Hematopoietic multipotent progenitor cell treated with erythropoietin and hydrocortisone succinate and interleukin-3 and kit ligand, for 4 days (in vitro differentiated cells): ENCODE measurements around the gene TRIM67.

Experiments used
- DNase-seq: peaks from one replicate; pipeline ENCODE4 v3.0.0-alpha.2; 2015

The TRIM67 gene

DNA sequence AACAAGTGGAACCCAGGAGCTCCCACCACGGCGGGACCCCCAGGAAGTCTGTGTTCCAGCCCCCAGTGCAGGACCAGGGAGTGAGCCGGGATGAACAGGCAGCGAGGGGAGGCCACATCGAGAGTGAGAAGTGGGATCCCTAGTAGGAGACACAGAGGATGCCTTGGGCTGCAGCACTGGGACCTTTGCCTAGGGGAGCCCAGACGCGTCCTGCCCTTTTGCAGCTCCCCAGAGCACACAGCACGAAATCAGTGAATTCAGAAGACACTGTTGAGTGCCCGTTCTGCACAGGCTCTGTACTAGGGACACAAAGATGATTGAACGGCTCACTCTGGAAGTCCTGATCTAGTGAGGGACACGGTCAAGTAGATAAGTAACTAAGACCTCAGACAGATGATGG lies 23.5 kb downstream of the TRIM67 start:
- DNase-seq: no peak

- DNase-seq: no peak
Measured at GRCh38 chr1:231186356-231187115, 24.7 kb downstream of the TRIM67 start.

GRCh38 chr1:231187571-231187970 lies 25.7 kb downstream of the TRIM67 start:
- no peak for DNase-seq

GRCh38 chr1:231188072-231188471 lies 26.2 kb downstream of the TRIM67 start:
- DNase-seq: no peak

- no peak for DNase-seq
Measured at GRCh38 chr1:231188768-231189167, 26.9 kb downstream of the TRIM67 start.

GRCh38 chr1:231189683-231190270 lies 27.9 kb downstream of the TRIM67 start:
- DNase-seq: no peak

DNA sequence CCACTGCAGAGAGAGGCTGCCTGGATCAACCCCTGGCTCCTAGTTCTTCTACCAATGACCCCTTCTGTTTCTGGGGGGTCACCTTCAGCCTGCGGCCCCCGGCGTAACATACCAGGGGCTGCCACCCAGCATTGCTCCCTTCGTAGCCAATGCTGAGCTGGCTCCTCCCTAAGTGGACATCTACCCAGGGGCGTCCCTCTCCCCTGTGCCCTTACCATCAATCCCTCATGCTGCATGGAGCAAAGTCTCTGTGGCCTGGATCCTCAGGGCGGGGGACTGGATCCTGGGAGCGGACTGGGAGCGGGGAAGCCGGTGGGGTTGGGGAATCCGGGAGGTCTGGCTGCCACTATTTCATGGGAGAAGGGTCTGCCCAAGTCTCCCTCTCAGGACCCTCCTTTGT lies 28.6 kb downstream of the TRIM67 start:
- DNase-seq: no peak

DNA sequence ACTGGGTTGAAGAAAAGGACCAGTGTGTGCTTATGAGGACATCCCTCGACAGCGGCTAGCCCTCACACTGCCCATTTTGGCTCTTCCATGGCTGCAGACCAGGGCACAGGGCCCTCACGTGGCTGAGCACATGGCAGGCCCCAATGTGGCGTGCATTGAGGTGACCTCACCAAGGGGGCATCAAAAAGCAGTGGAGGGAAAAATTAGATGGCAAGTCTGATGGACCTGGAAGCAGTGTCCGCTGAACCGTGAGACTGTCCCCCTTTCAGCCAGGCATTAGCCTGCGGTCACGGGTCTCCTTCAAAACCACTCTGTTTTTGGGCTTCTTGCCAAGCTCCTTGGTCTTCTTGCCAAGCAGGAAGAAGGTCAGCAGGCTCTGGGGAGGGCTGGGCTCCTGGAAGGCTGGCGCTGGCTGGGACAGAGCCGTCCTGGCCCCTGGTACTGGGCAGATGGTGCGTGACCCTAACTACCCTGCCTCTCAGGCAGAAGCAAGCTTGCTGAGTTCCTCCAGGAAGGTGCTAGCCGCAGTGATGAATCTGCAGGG lies 30.8 kb downstream of the TRIM67 start:
- peak; percentile 9 for DNase-seq

GRCh38 chr1:231193710-231194340 lies 32.0 kb downstream of the TRIM67 start:
- no peak for DNase-seq

GRCh38 chr1:231194476-231194842 lies 32.6 kb downstream of the TRIM67 start:
- DNase-seq: no peak

DNA sequence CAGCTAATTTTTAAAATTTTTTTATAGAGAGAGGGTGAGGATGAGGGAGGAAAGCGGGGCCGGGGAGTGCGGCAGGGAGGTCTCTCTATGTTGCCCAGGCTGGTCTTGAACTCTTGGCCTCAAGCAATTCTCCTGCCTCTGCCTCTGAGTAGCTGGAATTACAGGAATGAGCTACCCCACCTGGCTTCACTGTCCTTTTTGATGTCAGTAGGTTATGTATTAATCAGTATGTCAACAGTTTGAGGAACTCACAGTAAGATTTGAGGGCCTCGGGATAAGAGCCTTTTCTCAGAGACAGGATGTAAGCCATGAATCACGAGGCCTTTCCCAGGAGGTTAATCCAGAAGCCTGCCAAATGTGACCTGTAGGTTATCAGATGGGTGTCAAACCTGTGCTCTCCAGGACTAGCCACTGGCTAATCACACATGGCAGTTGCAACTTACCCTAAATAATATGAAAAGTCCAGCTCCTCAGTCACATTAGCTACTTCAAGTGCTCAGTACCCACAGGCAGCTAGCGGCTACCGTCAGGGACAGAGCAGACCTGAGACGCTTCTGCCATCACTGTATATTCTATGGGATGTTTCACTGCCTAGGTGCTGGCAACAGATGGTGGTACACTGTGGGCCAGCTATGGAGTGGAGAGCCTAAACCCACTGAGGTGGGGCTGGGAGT lies 33.1 kb downstream of the TRIM67 start:
- no peak for DNase-seq

GRCh38 chr1:231196307-231196706 lies 34.4 kb downstream of the TRIM67 start:
- no peak for DNase-seq

DNA sequence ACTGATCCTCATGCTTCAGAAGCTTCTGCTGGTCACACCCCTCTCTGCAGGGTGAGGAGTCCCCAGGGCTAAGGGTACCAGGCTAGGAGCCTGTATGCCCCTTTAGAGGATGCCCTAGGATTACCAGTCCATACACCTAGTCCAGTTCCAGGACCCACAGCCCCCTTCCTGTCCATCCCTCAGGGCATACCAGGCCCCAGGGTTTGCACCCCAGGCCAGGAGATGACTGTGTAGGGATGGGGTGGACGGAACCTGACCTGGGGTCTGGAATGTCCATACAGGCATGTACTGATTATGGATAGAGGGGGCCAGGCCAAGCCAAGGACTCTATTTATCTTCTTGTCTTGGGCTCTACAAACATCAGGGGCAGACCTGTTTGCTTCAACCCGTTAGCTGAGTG lies 34.9 kb downstream of the TRIM67 start:
- DNase-seq: no peak

- DNase-seq: no peak
Measured at GRCh38 chr1:231199868-231200267, 38.0 kb downstream of the TRIM67 start.

DNA sequence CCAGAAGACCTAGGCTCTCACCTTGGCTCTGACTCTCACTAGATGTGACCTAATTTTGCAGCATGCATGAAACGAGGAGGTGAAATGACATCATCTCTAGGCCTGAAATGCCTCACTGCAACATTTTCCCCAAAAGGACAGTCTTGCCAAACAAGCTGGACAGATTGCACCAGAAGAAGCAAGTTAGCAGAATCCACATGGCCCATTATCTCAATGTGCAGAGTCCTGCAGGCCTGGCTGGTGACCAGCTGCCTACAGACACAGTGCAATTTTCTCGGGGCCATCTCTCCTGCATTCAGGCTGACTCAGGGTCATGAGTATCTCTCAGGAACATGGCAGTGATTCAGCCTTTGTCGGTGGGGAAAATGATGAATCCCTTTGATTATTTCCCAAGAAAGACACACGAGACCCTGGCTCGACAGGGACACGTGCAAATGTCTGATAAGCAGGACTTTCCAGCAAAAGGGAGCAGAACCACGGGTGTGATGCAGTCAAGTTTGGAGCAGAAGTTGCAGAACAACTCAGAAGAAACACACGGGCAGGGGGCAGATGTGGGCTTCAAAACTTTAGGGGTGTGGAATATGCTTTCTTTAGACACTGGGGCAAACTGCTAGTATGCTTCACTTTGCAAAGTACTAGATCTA lies 38.7 kb downstream of the TRIM67 start:
- DNase-seq: no peak

GRCh38 chr1:231201375-231201978 lies 39.6 kb downstream of the TRIM67 start:
- no peak for DNase-seq

GRCh38 chr1:231201979-231202633 lies 40.2 kb downstream of the TRIM67 start:
- DNase-seq: peak; percentile 10

- no peak for DNase-seq
Measured at GRCh38 chr1:231203259-231204057, 41.6 kb downstream of the TRIM67 start.

- DNase-seq: peak; percentile 18
Measured at GRCh38 chr1:231206856-231207255, 45.0 kb downstream of the TRIM67 start.

DNA sequence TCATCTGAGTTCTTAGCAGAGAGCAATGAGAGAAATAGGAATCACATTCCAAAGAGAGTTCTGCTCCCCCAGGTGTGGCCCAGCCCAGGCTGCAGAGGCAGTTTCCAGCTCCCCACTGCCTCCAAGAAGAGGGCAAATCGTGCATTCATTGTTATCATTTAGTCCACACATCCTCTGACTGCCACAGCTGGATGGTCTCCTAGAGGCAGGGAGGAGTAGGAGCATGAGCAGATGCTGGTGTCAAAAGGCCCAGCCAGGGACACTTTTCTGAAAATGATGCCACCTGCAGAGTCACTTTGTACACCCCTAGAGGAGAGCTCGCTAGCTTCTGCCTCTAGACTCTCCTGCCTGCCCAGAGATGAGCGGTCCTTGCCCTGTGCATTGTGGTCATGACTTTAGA lies 45.6 kb downstream of the TRIM67 start:
- peak; percentile 46 for DNase-seq

- no peak for DNase-seq
Measured at GRCh38 chr1:231208980-231209379, 47.1 kb downstream of the TRIM67 start.
